Measurements from ENCODE around the gene ZNF226.
"Not testable (repeated sequence)": the region's sequence is repeated elsewhere in the genome, so short reads cannot be mapped to it uniquely, and the experiment has no call there.

ZNF226 gene

DNA sequence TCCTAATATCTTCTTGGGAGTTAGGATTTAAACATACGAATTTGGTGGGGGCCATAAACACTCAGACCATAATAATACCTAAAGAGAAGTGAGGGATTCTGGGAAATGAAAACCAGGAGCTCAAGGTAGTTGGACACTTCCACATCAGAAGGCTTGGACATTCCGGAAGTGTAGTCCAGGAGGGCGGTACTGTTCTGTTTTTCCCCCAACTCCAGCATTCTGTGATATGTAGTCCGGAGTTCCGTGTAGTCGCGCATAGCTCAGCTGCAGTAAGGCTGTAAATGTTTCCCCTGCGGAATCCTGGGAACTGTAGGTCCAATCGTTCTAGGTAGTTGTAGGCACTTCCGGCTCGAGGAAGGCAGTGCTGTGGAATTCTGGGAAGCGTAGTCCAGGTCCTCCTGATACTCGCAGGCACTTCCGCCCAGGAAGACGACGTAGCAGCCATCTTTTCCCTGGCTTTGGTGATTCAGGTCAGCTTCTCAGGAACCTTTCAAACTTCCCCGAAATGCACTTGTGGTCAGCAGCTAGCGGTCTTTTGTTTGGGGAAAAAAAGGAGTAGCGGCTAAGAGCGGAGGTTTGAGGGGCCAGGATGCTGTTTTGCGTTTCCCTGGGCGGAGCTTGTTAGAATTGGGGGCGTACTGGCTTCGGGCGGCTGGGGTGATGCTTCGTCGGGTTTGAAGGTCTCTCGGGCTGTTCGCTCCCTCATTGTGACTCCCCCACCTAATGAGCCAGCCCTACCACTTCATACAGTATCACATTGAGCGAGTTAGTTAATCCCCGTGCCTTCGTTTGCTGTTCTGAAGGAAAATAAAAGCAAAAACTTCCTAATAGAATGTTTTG is at the start of gene ZNF226:
Gene ZNF226 (plus strand): TSS at position 428 of the 840 bp plus-strand sequence. CDS start 4,981 bp downstream, outside the sequence.
- peak; percentile 37 to 49 for DNase-seq (ENCODE audit: low read depth in 2 of 2)

DNA sequence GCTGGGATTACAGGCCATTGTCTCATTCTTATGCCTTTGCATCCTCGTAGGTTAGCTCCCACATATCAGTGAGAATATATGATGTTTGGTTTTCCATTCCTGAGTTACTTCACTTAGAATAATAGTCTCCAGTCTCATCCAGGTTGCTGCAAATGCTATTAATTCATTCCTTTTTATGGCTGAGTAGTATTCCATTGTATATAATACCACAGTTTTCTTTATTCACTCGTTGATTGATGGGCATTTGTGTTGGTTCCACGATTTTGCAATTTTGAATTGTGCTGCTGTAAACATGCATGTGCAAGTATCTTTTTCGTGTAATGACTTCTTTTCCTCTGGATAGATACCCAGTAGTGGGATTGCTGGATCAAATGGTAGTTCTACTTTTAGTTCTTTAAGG is 43.7 kb upstream of the ZNF226 start:
- not testable (repeated sequence) for DNase-seq (ENCODE audit: low read depth in 2 of 2)

DNA sequence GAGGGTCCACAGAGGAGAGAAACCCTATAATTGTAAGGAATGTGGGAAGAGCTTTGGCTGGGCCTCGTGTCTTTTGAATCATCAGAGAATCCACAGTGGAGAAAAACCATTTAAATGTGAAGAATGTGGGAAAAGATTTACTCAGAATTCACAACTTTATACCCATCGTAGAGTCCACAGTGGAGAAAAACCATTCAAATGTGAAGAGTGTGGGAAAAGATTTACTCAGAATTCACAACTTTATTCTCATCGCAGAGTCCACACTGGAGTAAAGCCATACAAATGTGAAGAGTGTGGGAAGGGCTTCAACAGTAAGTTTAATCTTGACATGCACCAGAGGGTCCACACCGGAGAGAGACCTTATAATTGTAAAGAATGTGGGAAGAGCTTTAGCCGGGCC is 32.9 kb upstream of the ZNF226 start:
- DNase-seq (ENCODE audit: low read depth in 2 of 2): no peak

DNA sequence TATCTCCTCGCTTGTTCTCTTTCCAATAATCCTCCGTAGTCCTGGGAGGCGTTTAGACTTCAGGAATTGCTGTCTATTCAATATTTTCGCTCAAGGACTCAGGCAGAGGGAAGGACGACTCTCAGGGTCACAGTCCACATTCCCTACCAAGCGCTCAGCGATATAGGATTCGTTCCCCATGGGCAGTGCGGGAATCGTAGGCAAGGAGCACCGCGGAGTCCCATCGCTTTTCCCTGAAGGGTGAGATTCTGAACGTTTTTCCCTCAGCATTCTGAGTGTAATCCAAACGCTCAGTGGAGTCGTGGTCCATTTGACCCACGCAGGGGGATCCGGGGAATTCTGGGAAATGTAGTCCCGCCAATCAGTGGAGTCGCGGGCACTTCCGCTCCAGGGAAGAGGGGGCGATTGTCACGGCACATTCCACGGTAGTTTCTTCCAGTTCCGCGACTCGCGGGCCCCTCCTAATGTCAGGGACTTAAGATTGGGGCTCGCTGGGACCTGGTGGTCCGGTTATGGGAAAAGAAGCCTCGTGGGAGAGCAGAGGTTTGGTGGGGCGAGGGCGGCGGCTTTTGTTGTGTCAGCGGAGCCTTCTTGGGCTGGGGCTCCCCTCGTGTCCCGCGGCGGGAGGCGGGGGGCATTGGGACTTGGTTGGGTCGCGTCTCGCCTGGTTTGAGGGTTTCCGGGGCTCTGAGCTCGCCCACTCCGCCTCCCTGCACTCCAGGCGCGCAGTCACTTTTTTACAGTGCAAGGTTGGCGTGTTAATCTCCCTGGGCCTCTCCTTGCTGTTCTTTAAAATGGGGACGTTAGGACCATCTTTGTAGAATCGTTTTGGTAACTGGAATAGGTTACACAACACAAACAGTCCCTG is 23.5 kb upstream of the ZNF226 start, which contains the start of gene ZNF234:
Gene ZNF234 (plus strand): TSS at position 364 of the 868 bp plus-strand sequence. CDS start 3,079 bp downstream, outside the sequence.
- DNase-seq (ENCODE audit: low read depth in 2 of 2): peak; percentile 14 to 42

DNA sequence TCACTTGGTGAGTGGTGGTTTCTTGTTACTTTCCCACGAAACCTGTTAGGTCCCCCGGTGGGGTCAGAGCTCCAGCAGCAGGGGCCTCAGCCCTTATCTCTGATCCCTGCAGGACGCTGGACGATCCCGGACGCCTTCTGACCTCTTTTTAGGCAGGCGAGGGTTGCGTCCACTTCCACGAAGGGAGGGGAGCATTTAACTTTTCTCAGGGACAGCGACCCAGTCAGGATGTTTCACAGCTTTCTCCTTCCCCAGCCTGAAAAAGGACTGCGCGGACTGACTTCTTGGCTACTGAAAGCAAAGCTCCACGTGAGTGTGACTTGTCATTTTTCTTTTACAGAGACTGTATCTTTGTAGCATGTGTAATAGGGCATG is 22.9 kb upstream of the ZNF226 start:
- no peak for DNase-seq (ENCODE audit: low read depth in 2 of 2)

DNA sequence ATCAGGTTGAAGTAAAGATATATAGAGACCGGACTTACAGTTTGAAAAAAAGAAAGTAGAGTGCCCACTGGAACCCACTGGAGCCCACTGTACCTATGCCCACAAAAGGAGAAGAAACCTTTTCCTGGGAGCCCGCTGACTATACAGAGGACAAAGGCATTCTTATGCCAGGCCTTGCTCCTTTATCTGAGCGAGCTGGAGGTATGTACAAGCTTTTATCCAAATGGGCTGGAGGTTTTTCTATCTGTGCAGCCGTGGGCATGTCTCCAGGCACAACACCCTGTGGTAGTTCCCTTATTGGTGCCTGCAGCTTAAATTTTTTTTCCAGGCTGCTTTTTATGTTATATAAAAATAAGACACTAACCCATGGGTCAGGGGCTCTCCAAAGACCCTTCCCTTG is 15.1 kb upstream of the ZNF226 start:
- DNase-seq (ENCODE audit: low read depth in 2 of 2): no peak

DNA sequence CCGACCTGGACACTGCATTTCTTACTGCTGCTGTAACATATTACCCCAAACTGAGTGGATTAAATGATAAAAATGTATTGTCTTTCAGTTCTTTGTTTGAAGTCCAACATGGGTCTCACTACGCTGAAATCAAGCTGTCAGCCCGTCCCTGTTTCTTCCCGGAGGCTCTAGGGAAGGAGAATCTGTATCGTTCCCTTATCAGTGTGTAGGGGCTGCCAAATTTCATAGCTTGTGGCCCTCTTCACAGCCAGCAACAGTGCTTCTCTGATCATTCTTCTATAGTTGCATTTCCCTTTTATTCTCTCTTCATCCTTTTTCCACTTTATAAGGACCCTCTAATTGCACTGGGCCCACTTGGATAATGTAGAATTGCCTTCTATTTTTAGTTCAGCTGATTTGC is 13.4 kb upstream of the ZNF226 start:
- no peak for DNase-seq (ENCODE audit: low read depth in 2 of 2)

DNA sequence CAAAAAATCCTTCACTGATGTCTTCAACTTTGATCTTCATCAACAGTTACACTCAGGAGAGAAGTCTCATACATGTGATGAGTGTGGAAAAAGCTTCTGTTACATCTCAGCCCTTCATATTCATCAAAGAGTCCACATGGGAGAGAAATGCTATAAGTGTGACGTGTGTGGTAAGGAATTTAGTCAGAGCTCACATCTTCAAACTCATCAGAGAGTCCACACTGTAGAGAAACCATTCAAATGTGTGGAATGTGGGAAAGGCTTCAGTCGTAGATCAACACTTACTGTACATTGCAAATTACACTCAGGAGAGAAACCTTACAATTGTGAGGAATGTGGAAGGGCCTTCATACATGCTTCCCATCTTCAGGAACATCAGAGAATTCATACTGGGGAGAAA is 8.4 kb upstream of the ZNF226 start:
- no peak for DNase-seq (ENCODE audit: low read depth in 2 of 2)

DNA sequence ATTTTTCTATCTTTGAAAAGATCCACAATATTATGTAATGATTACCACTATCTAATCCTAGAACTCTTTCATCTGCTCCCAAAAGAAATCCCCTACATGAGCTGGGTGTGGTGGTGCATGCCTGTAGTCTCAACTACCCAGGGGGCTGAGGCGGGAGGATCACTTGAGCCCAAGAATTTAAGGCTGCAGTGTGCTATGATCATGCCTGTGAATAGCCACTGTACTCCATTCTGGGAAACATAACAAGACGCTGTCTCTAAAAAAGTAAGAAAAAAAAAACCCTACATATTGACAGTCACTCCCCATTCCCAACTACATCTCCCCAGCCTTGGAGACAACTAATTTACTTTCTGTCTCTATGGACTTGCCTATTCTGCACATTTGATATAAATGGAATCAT is 1.1 kb upstream of the ZNF226 start:
- no peak for DNase-seq (ENCODE audit: low read depth in 2 of 2)

DNA sequence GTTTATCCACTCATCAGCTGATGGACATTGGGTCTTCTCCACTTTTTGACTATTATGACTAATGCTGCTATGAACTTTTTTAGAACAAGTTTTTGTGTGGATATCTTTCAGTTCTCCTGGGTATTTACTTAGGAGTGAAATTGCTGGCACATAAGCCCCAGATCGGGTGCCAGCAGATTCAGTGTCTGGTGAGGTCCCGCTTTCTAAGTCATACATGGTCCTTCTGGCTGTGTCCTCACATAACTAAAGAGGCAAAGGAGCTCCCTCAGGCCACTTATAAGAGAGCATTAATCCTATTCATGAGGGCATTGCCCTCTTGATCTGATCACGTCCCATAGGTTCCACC is 600 bp upstream of the ZNF226 start:
- no peak for DNase-seq (ENCODE audit: low read depth in 2 of 2)

DNA sequence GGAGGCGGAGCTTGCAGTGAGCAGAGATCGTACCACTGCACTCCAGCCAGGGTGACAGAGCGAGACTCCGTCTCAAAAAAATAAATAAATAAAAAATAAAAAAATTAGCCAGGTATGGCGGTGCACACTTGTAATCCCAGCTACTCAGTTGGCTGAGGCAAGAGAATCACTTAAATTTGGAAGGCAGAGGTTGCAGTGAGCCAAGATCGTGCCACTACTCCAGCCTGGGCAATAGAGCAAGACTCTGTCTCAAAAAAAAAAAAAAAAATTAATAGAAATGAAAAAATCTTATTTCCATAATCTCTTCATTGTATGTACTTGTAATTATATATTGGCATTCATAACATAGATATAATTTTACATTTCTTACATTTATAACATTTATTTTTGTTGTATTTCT is 5.8 kb downstream of the ZNF226 start:
- not testable (repeated sequence) for DNase-seq (ENCODE audit: low read depth in 2 of 2)

DNA sequence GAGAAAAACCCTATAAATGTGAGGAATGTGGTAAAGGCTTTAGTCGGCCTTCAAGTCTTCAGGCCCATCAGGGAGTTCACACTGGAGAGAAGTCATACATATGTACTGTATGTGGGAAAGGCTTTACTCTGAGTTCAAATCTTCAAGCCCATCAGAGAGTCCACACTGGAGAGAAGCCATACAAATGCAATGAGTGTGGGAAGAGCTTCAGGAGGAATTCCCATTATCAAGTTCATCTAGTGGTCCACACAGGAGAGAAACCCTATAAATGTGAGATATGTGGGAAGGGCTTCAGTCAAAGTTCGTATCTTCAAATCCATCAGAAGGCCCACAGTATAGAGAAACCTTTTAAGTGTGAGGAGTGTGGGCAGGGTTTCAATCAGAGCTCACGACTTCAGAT is 11.7 kb downstream of the ZNF226 start:
- no peak for DNase-seq (ENCODE audit: low read depth in 2 of 2)

DNA sequence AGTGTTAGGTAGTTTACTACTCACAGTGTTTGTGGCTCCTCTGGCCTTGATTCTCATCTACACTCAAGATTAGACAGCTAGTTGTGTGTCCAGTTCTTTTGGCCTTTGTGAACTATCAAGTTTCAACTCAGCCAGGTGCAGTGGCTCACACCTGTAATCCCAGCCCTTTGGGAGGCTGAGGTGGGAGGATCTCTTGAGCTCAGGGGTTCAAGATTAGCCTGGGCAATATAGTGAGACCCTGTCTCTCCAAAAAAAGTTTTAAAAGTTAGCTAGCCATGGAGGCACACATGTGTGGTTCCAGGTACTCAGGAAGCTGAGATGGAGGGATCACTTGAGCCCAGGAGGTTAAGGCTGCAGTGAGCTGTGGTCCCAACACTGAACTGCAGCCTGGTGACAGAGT is 16.1 kb downstream of the ZNF226 start:
- no peak for DNase-seq (ENCODE audit: low read depth in 2 of 2)

DNA sequence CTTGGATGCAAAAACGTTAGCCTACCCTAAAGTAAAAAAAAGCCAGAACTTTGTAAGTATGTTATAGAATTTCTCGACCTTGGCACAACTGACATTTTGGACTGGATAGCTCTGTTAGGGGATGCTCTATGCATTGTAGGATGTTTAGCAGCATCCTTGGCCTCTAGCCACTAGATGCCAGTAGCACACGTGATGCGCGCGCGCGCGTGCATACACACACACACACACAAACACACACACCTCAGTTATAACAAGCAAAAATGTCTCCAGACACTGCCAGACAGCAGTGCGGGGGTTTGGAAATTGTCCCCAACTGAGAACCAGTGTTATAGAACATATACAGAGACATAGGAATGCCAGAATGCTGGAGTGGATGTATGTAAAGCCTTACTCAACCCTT is 17.2 kb downstream of the ZNF226 start:
- no peak for DNase-seq (ENCODE audit: low read depth in 2 of 2)

DNA sequence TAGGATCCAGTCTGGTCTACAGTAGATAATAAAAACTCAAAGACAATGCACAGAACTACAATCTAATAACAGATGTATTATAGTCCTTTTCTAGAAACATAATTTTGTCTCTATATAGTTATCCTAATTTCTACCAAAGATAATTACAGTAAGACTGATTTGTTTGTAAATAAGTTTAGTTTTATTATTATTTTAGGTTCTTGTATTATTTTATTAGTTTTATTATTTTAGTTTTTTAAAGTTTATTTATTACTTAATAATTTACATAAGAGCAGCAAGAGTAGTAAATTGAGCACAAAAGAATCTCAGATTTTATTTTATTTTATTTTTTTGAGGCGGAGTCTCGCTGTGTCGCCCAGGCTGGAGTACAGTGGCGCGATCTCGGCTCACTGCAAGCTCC is 25.1 kb downstream of the ZNF226 start:
- no peak for DNase-seq (ENCODE audit: low read depth in 2 of 2)

DNA sequence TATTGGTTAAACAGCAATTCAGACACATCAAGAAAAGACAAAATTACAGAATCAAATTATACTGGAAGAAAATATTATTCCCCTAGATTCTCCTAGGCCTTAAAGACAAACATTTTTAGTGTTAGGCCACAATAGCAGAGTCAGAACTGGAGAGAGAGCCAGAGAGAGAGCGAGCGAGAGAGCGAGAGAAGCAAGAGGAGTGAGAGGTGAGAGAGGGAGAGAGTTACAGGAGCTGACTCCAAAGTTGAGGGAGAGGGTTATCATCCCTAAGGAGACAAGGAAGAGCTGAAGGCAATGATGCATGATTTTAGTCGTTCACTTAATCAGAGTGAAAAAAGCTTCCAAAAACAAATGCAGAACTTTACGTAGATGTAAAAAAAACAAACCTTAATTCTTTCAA is 27.2 kb downstream of the ZNF226 start:
- DNase-seq (ENCODE audit: low read depth in 2 of 2): no peak

DNA sequence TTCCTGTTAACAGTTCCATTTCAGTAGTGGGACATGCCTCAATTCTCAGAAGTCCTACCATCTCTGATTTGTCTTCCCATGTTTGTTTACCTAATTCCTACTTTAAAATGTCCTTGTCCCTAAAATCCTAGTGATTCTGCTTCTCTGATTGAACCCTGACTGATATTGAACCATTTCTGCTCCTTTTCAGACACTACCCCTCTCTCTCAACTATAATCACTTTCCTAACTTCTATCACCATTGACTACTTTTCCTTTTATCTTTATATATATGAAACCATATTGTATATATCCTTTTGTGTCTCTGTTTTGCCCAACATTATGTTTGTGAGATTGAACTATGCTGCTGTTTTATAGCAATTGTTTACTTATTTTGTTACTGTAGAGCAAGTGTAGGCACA is 31.9 kb downstream of the ZNF226 start:
- no peak for DNase-seq (ENCODE audit: low read depth in 2 of 2)

DNA sequence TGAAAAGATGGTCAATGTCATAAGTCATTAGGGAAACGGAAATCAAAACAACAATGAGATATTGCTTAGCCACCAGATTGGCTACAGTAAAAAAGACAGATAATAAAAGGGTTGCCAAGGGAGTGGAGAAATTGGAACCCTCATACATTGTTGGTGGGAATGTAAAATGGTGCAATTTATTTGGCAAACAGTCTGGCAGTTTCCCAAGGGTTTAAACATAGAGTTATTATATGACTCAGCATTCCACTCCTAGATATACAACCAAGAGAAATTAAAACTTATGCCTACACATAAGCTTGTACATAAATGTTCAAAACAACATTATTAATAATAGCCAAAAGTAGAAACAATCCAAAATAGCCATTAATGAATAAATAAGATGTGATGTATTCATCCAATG is 37.6 kb downstream of the ZNF226 start:
- no peak for DNase-seq (ENCODE audit: low read depth in 2 of 2)

DNA sequence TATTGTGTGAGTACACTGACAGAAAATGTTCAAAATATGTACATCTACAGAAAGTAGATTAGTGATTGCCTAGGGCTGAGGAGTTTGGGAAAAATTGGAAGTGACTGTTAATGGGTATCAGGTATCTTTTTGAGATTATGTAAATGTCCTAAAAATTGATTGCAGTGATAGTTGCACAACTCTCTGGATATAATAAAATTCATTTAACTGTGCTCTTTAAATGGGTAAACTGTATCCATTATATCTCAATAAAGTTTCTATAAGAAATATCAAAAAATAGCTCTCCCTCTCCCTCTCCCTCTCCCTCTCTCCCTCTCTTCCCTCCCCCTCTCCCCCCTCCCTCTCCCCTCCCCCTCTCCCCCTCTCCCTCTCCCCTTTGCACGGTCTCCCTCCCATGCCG is 38.1 kb downstream of the ZNF226 start:
- no peak for DNase-seq (ENCODE audit: low read depth in 2 of 2)

DNA sequence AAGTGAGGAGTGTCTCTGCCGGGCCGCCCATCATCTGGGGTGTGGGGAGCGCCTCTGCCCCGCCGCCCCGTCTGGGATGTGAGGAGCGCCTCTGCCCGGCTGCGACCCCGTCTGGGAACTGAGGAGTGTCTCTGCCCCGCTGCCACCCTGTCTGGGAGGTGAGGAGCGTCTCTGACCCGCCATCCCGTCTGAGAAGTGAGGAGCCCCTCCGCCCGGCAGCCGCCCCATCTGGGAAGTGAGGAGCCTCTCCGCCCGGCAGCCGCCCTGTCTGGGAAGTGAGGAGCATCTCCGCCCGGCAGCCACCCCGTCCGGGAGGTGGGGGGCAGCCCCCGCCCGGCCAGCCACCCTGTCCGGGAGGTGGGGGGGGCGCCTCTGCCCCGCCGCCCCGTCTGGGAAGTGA is 39.0 kb downstream of the ZNF226 start:
- not testable (repeated sequence) for DNase-seq (ENCODE audit: low read depth in 2 of 2)

DNA sequence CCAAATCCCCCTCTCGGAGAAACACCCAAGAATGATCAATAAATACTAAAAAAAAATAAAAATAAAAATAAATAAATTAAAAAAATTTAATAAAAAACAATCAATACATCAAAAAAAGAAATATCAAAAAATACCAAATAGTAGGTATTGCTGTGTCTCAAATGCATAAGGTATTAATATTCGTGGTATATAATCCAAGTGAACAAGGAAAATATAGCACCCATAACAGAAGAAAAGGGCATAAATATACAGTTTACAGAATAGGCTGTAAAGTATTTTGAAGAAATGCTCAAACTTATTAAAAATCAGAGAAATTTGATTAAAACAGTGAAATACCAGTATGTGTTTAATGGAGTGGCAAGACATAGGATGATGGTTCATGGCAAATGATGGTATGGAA is 39.9 kb downstream of the ZNF226 start:
- DNase-seq (ENCODE audit: low read depth in 2 of 2): no peak

DNA sequence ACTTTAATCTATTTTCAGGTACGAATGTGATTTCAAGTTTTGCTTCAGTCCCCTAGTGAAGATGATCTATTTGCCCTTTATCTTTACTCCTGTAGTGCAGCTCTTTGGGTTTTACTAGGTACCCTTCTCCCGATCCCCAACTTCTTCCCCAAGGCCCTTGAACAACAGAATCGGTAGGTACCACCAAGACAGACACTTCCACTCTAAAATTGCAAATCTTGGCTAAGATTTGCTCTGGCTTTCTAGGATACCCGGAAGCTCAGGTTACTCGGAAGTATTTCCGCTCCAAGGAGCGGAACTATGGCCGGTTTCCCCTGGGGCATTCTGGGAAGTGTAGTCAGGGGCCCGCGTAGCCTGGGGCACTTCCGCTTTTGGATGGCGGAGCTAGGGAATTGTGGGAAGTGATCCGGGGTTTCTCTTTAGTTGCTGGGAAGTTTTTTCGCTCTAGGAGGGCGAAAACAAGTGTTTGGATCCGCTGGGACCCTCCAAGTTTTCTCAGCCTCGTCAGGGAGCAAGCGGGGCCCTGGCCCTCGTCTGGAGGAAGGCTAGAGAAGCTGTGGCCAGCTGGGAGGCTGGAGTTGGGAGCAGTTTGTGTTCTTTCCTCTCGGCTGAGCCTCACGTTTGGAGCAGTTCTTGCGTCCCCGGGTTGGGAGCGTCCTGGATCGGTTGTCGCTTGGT is 42.4 kb downstream of the ZNF226 start:
- DNase-seq (ENCODE audit: low read depth in 2 of 2): peak; percentile 29 to 54

All from stimulated activated CD4-positive, alpha-beta T cell treated with anti-CD3 and anti-CD28 coated beads, Interleukin-1b, Interleukin-23, amount 100 ng/mL, for 1 hour (primary cell).